Measurements from ENCODE around the gene GRIK1.

Gene GRIK1

DNA sequence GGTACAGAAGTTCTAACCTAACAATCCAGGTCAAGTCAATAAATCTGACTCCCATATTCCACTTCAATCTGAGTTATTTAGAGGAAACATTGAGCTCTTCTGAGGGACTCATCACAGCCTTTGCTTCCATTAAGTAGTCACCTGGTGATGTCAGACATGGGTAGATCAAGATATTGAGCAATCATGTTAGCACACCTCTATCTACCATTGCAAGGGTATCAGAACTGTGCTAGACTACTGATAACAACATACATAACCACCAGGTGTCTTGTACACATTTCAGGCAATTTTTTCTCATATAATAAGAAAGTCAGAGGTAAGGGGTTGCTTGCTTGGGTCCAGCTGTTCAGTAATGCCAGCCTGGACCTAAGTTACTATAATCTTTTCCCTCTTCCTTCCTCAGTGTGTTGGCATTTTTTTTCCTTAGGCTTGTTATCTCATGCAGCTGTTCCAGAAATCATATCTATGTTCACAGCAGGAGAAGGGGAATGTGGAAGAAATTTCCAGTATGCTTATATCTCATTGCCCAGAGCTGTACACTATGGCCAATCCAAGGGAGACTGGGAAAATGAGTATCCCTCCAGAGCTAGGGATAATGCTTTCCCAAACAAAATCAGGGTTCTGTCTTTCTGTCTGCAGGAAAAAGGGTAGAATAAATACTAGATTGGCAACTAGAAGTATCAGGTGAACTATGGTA lies 52.3 kb downstream of the GRIK1 start:
- H3K36me3 ChIP-seq (ENCODE audit: control insufficient read depth, insufficient read depth, low read length), result no peaks in the 10 kb centered on the region
- H3K27me3 ChIP-seq (replicated peaks; ENCODE audit: control insufficient read depth, insufficient read depth, low read length, poor library complexity, severe bottlenecking), result no peaks in the 10 kb centered on the region
- H3K9me3 ChIP-seq (ENCODE audit: control insufficient read depth, low read length), result no peaks in the 10 kb centered on the region
- H3K4me3 ChIP-seq (ENCODE audit: insufficient read depth, low read depth, low read length, poor library complexity, severe bottlenecking), result no peak overlapping the region
- H3K4me1 ChIP-seq (ENCODE audit: control insufficient read depth, insufficient read depth, low read length, poor library complexity, severe bottlenecking), result no peaks in the 10 kb centered on the region
- no peak for DNase-seq
- H3K27ac ChIP-seq (ENCODE audit: insufficient read depth, low read length, poor library complexity, severe bottlenecking), result no peak overlapping the region

DNA sequence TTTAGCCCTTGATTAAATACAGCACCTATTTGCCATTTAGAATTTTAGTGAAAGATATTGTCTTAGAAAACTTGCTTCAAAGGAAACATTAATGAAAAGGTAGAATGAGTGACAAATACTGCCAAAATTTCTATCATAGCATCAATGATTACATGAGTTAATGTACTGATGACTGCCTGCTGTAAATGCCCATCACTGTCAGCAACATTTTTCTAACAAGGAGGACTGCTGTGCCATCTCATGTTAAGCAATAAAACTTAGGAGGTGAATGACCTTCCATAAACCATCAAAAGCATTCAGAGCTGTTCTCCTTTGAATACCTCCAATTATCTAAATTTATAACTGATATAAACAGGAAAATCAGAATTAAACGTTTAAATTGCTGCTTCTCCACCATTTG lies 54.3 kb downstream of the GRIK1 start:
- Histone ChIP-seq H3K27me3 (replicated peaks; ENCODE audit: control insufficient read depth, insufficient read depth, low read length, poor library complexity, severe bottlenecking) (no peaks in the 10 kb centered on the region), H3K4me1 (ENCODE audit: control insufficient read depth, insufficient read depth, low read length, poor library complexity, severe bottlenecking) (no peaks in the 10 kb centered on the region), H3K9me3 (ENCODE audit: control insufficient read depth, low read length) (no peaks in the 10 kb centered on the region), H3K36me3 (ENCODE audit: control insufficient read depth, insufficient read depth, low read length) (no peaks in the 10 kb centered on the region), H3K27ac (ENCODE audit: insufficient read depth, low read length, poor library complexity, severe bottlenecking) (no peak overlapping the region), H3K4me3 (ENCODE audit: insufficient read depth, low read depth, low read length, poor library complexity, severe bottlenecking) (no peak overlapping the region)
- DNase-seq, result no peak

DNA sequence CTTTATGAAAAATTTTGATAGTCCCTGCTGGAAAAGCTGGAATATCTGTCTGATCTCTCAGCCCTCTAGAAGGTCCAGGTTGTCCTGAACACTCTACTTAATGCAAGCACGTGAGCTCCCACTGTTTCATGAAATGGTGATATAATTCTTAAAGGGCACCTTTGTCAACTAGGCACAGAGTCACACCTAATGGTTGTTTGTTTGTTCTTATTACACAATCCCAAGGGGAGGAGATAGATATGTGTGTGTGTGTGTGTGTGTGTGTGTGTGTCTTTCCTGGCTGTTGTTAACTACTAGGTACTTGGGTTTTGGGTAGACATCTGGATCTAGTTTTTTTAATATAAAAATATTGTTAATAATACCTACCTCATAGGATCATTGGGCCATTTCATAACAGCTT lies 63.9 kb downstream of the GRIK1 start:
- DNase-seq, result no peak

DNA sequence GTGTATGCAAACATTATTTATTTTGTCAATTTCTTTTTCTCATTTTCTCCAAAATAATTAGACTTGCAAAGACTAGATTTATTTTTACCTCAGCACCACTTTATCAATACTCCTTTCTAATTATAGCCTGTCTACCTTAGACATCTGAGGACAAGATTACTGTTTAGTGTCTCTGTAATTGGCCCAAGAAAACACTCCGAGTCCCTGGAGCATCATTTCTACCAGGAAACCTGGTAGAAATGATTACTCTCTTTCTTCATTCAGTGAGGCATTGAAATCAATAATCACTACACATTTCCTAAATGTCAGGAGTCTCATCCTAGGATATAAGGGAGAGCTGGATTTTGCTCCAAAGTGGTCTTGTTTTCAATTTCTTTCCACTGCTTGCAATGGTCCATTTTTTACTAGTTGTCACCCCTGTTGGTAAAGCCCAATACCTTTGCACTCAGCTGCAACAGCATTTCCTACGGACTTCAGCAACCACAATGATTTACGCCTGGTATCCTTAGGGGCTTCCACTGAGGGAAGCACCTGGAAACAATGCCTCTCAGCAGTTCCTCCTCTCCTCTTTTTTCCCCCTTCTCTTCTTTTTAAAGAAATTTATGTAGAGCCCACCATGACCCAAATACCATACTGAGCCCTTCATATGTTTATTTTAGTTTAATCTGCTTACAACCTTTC lies 64.6 kb downstream of the GRIK1 start:
- Histone ChIP-seq H3K27me3 (replicated peaks; ENCODE audit: control insufficient read depth, insufficient read depth, low read length, poor library complexity, severe bottlenecking) (no peaks in the 10 kb centered on the region), H3K27ac (ENCODE audit: insufficient read depth, low read length, poor library complexity, severe bottlenecking) (no peak overlapping the region), H3K9me3 (ENCODE audit: control insufficient read depth, low read length) (no peaks in the 10 kb centered on the region), H3K4me1 (ENCODE audit: control insufficient read depth, insufficient read depth, low read length, poor library complexity, severe bottlenecking) (no peaks in the 10 kb centered on the region), H3K36me3 (ENCODE audit: control insufficient read depth, insufficient read depth, low read length) (no peaks in the 10 kb centered on the region), H3K4me3 (ENCODE audit: insufficient read depth, low read depth, low read length, poor library complexity, severe bottlenecking) (no peak overlapping the region)
- DNase-seq, result no peak

More for the DNA sequence above, 63.9 kb downstream of the GRIK1 start:
- Histone ChIP-seq H3K9me3 (ENCODE audit: control insufficient read depth, low read length) (no peaks in the 10 kb centered on the region), H3K36me3 (ENCODE audit: control insufficient read depth, insufficient read depth, low read length) (no peaks in the 10 kb centered on the region), H3K27ac (ENCODE audit: insufficient read depth, low read length, poor library complexity, severe bottlenecking) (no peak overlapping the region), H3K27me3 (replicated peaks; ENCODE audit: control insufficient read depth, insufficient read depth, low read length, poor library complexity, severe bottlenecking) (no peaks in the 10 kb centered on the region), H3K4me3 (ENCODE audit: insufficient read depth, low read depth, low read length, poor library complexity, severe bottlenecking) (no peak overlapping the region), H3K4me1 (ENCODE audit: control insufficient read depth, insufficient read depth, low read length, poor library complexity, severe bottlenecking) (no peaks in the 10 kb centered on the region)

DNA sequence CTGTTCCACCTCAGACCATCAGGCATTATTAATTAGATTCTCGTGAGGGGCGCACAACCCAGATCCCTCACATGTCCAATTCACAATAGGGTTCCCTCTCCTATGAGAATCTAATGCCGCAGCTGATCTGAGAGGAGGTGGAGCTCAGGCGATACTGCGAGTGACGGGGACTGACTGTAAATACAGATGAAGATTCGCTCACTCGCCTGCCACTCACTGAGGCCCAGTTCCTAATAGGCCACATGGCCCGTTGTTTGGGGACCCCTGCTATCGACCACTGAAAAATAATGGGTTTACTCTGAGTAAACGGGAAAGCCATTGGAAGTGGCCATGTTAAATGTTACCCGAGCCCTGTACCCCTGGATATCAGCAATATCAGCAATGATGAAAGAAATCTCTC lies 65.9 kb downstream of the GRIK1 start:
- Histone ChIP-seq H3K9me3 (ENCODE audit: control insufficient read depth, low read length) (no peaks in the 10 kb centered on the region), H3K4me3 (ENCODE audit: insufficient read depth, low read depth, low read length, poor library complexity, severe bottlenecking) (no peak overlapping the region), H3K4me1 (ENCODE audit: control insufficient read depth, insufficient read depth, low read length, poor library complexity, severe bottlenecking) (no peaks in the 10 kb centered on the region), H3K27me3 (replicated peaks; ENCODE audit: control insufficient read depth, insufficient read depth, low read length, poor library complexity, severe bottlenecking) (no peaks in the 10 kb centered on the region), H3K27ac (ENCODE audit: insufficient read depth, low read length, poor library complexity, severe bottlenecking) (no peak overlapping the region), H3K36me3 (ENCODE audit: control insufficient read depth, insufficient read depth, low read length) (no peaks in the 10 kb centered on the region)
- no peak for DNase-seq

DNA sequence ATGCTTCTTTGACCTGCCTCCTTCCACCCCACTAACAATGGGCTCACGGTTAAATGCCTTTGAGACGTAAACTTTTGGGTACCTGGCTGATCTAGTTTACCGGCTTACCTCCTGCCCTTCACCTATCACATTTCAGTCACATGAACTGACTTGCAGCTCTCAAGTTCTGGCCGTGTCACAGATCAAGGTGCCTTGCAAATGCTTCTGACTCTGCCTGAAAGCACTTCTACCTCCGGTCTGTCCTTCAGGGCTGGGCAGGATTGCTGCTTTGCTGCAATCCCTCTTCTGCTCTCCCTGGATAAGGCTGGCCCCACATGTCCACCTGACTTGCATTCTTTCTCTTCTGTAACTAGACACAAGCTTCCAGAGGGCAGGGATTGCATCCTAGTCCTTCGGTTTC lies 69.0 kb downstream of the GRIK1 start:
- Histone ChIP-seq H3K4me1 (ENCODE audit: control insufficient read depth, insufficient read depth, low read length, poor library complexity, severe bottlenecking) (no peaks in the 10 kb centered on the region), H3K9me3 (ENCODE audit: control insufficient read depth, low read length) (no peaks in the 10 kb centered on the region), H3K27me3 (replicated peaks; ENCODE audit: control insufficient read depth, insufficient read depth, low read length, poor library complexity, severe bottlenecking) (no peaks in the 10 kb centered on the region), H3K4me3 (ENCODE audit: insufficient read depth, low read depth, low read length, poor library complexity, severe bottlenecking) (no peak overlapping the region), H3K36me3 (ENCODE audit: control insufficient read depth, insufficient read depth, low read length) (no peaks in the 10 kb centered on the region), H3K27ac (ENCODE audit: insufficient read depth, low read length, poor library complexity, severe bottlenecking) (no peak overlapping the region)
- no peak for DNase-seq

DNA sequence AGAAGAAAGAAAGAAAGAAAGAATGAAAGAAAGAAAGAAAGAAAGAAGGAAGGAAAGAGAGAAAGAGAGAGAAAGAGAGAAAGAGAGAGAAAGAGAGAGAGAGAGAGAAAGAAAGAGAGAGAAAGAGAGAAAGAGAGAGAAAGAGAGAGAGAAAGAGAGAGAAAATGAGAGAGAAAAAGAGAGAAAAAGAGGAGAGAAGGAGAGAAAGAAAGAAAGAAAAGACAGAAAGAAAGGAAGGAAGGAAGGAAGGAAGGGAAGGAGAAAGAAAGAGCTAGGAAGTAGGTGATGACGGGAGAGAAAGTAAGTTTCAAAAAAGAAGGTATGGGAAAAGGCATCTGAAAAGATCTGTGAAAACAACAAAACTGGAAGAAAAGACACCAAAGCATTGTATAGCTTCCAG lies 72.0 kb downstream of the GRIK1 start:
- no peak for DNase-seq
- H3K27me3 ChIP-seq (replicated peaks; ENCODE audit: control insufficient read depth, insufficient read depth, low read length, poor library complexity, severe bottlenecking), result no peaks in the 10 kb centered on the region
- no peak overlapping the region for H3K4me3 ChIP-seq (ENCODE audit: insufficient read depth, low read depth, low read length, poor library complexity, severe bottlenecking)
- no peaks in the 10 kb centered on the region for H3K36me3 ChIP-seq (ENCODE audit: control insufficient read depth, insufficient read depth, low read length)
- no peaks in the 10 kb centered on the region for H3K4me1 ChIP-seq (ENCODE audit: control insufficient read depth, insufficient read depth, low read length, poor library complexity, severe bottlenecking)
- H3K27ac ChIP-seq (ENCODE audit: insufficient read depth, low read length, poor library complexity, severe bottlenecking), result no peak overlapping the region
- no peaks in the 10 kb centered on the region for H3K9me3 ChIP-seq (ENCODE audit: control insufficient read depth, low read length)

DNA sequence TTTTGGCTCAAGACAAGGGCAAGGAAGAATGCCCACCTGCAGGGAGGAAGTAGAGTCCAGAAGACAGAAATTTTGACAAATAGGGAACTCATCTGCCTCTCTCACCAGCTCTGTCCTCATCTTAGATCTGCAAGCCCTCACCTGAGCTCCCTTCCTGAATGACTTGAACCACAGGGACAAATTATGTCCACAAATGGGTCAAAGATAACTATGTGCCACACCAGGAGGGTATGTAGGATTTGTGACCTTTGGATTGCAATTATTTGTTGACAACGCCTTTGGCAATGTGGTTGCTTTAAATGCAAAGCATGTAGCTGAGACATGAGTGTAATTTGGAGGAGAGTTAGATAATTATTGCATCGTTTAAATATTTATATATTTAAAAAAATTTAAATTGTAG lies 79.5 kb downstream of the GRIK1 start:
- H3K9me3 ChIP-seq (ENCODE audit: control insufficient read depth, low read length), result no peaks in the 10 kb centered on the region
- H3K4me1 ChIP-seq (ENCODE audit: control insufficient read depth, insufficient read depth, low read length, poor library complexity, severe bottlenecking), result no peaks in the 10 kb centered on the region
- H3K4me3 ChIP-seq (ENCODE audit: insufficient read depth, low read depth, low read length, poor library complexity, severe bottlenecking), result no peak overlapping the region
- no peaks in the 10 kb centered on the region for H3K36me3 ChIP-seq (ENCODE audit: control insufficient read depth, insufficient read depth, low read length)
- no peak for DNase-seq
- no peak overlapping the region for H3K27ac ChIP-seq (ENCODE audit: insufficient read depth, low read length, poor library complexity, severe bottlenecking)
- H3K27me3 ChIP-seq (replicated peaks; ENCODE audit: control insufficient read depth, insufficient read depth, low read length, poor library complexity, severe bottlenecking), result no peaks in the 10 kb centered on the region

DNA sequence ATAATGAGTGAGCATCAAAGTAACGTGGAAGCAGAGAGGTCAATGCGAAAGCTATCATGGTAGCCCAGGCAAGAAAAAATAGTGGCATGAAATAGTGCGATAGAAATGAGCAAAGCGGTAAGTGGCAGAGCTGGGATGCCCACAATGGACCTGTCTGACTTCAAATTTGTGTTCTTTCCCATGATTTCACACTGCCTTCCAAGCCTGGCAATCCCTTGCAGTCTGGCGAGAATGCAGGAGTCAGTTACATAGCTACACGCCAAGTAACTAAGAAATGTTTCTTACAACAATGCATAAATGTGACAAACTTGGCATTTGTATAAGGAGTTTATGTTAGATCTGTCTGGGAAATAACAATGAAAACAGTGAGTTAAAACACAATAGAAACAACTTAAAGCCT lies 82.6 kb downstream of the GRIK1 start:
- no peak for DNase-seq
- Histone ChIP-seq H3K4me3 (ENCODE audit: insufficient read depth, low read depth, low read length, poor library complexity, severe bottlenecking) (no peak overlapping the region), H3K27me3 (replicated peaks; ENCODE audit: control insufficient read depth, insufficient read depth, low read length, poor library complexity, severe bottlenecking) (no peaks in the 10 kb centered on the region)

DNA sequence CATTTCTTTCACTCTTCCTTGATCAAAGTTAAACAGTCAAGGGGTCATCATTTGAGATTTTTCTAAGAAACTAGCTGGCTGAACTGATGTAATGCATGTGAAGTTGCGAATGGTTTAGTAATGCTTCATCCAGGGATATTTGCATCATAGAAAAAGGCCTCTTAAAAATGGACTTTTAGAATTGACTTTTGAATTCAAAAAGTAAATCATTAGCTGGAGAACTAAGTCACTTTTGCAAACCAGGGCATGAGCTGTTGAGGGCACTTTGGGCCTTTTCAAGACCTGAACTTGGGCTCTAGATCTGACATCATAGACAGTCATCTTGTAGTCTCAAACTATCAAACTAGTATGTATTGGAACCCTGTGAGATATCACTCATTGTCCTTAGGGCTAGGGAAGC lies 85.0 kb downstream of the GRIK1 start:
- Histone ChIP-seq H3K4me3 (ENCODE audit: insufficient read depth, low read depth, low read length, poor library complexity, severe bottlenecking) (no peak overlapping the region), H3K4me1 (ENCODE audit: control insufficient read depth, insufficient read depth, low read length, poor library complexity, severe bottlenecking) (no peaks in the 10 kb centered on the region), H3K27ac (ENCODE audit: insufficient read depth, low read length, poor library complexity, severe bottlenecking) (no peak overlapping the region), H3K27me3 (replicated peaks; ENCODE audit: control insufficient read depth, insufficient read depth, low read length, poor library complexity, severe bottlenecking) (no peaks in the 10 kb centered on the region), H3K9me3 (ENCODE audit: control insufficient read depth, low read length) (no peaks in the 10 kb centered on the region), H3K36me3 (ENCODE audit: control insufficient read depth, insufficient read depth, low read length) (no peaks in the 10 kb centered on the region)
- no peak for DNase-seq

More for the DNA sequence above, 82.6 kb downstream of the GRIK1 start:
- Histone ChIP-seq H3K4me1 (ENCODE audit: control insufficient read depth, insufficient read depth, low read length, poor library complexity, severe bottlenecking) (no peaks in the 10 kb centered on the region), H3K27ac (ENCODE audit: insufficient read depth, low read length, poor library complexity, severe bottlenecking) (no peak overlapping the region), H3K36me3 (ENCODE audit: control insufficient read depth, insufficient read depth, low read length) (no peaks in the 10 kb centered on the region), H3K9me3 (ENCODE audit: control insufficient read depth, low read length) (no peaks in the 10 kb centered on the region)
